GM23338 (cell line): ENCODE results near the gene CD80. TPM values are rescaled to one million over a fixed set of nuclear protein-coding genes. Genes with fewer than 3 reads are reported as not detected.

Experiments used
- ATAC-seq: fragments of 200-7000 bp; cut with Tn5 transposase; 3 replicates; pipeline ENCODE4 v1.9.1; 2020
- DNase-seq: peaks from one replicate; pipeline ENCODE4 v3.0.0-alpha.2; 2015; ENCODE audit warnings: low spot score
- H2AFZ ChIP-seq: fragments of 200-600 bp; sonication (generic); 2 replicates; pipeline ENCODE4 v1.8.0; 2016; ENCODE audit warnings: antibody characterized with exemption, mild to moderate bottlenecking, moderate library complexity
- H3F3A ChIP-seq: fragments of 200-600 bp; sonication (generic); replicated peaks from 2 replicates; pipeline ENCODE4 v1.8.0; 2017; ENCODE audit warnings: antibody characterized with exemption, mixed run types, low read depth
- H3K27ac ChIP-seq: fragments of 200-600 bp; sonication (generic); 2 replicates; pipeline ENCODE4 v1.6.1; 2016; ENCODE audit warnings: low read depth
- H3K27me3 ChIP-seq: fragments of 200-600 bp; sonication (generic); 2 replicates; pipeline ENCODE4 v1.8.0; 2016; ENCODE audit warnings: mild to moderate bottlenecking, mixed run types, moderate library complexity; ENCODE audit not compliant: insufficient read depth
- H3K36me3 ChIP-seq: fragments of 200-600 bp; sonication (generic); 2 replicates; pipeline ENCODE4 v1.8.0; 2016; ENCODE audit warnings: mild to moderate bottlenecking; ENCODE audit not compliant: insufficient read depth
- H3K4me1 ChIP-seq: fragments of 200-600 bp; sonication (generic); 2 replicates; pipeline ENCODE4 v1.8.0; 2016; ENCODE audit warnings: mild to moderate bottlenecking, moderate library complexity; ENCODE audit not compliant: insufficient read depth
- H3K4me2 ChIP-seq: fragments of 200-600 bp; sonication (generic); 2 replicates; pipeline ENCODE4 v1.7.1; 2017; ENCODE audit warnings: mixed run types
- H3K4me3 ChIP-seq: fragments of 200-600 bp; sonication (generic); 2 replicates; pipeline ENCODE4 v1.6.1; 2016; ENCODE audit warnings: mixed run types
- H3K79me2 ChIP-seq: fragments of 200-600 bp; sonication (generic); replicated peaks from 2 replicates; pipeline ENCODE4 v1.8.0; 2017; ENCODE audit warnings: mild to moderate bottlenecking; ENCODE audit not compliant: insufficient read depth
- H3K9me2 ChIP-seq: fragments of 200-600 bp; sonication (generic); 2 replicates; pipeline ENCODE4 v1.8.0; 2017; ENCODE audit not compliant: insufficient read depth
- H4K20me1 ChIP-seq: fragments of 200-600 bp; sonication (generic); replicated peaks from 2 replicates; pipeline ENCODE4 v1.8.0; 2017; ENCODE audit warnings: mild to moderate bottlenecking; ENCODE audit not compliant: insufficient read depth
- H3K27ac Mint-ChIP-seq: 2 replicates; pipeline ENCODE4 v1.8.0; 2020; ENCODE audit warnings: inconsistent platforms, mild to moderate bottlenecking, moderate library complexity, mixed read lengths
- H3K27me3 Mint-ChIP-seq: 3 replicates; pipeline ENCODE4 v1.8.0; 2022; ENCODE audit warnings: low read depth, mild to moderate bottlenecking, moderate library complexity, mixed read lengths, inconsistent platforms; ENCODE audit not compliant: insufficient read depth, poor library complexity
- H3K36me3 Mint-ChIP-seq: 3 replicates; pipeline ENCODE4 v1.8.0; 2021; ENCODE audit warnings: low read depth, mild to moderate bottlenecking, inconsistent platforms, moderate library complexity, mixed read lengths
- H3K4me1 Mint-ChIP-seq: 3 replicates; pipeline ENCODE4 v1.8.0; 2020; ENCODE audit warnings: mild to moderate bottlenecking, inconsistent platforms, mixed read lengths
- H3K4me3 Mint-ChIP-seq: 3 replicates; pipeline ENCODE4 v1.8.0; 2021; ENCODE audit warnings: moderate library complexity, mild to moderate bottlenecking, inconsistent platforms, mixed read lengths
- H3K9me3 Mint-ChIP-seq: 3 replicates; pipeline ENCODE4 v1.8.0; 2020; ENCODE audit warnings: moderate library complexity, mild to moderate bottlenecking, inconsistent platforms, mixed read lengths
- CREB1 ChIP-seq: fragments of 250-450 bp; sonication (Bioruptor Pico); IDR thresholded peaks from 2 replicates; pipeline ENCODE4 v1.5.0; 2020; ENCODE audit warnings: low read depth, mild to moderate bottlenecking, moderate library complexity
- EZH2phosphoT487 ChIP-seq: fragments of 200-600 bp; sonication (generic); IDR thresholded peaks from one replicate; pipeline ENCODE4 v1.8.1; 2018; ENCODE audit warnings: antibody characterized with exemption; ENCODE audit not compliant: unreplicated experiment
- STAT1 ChIP-seq: IDR thresholded peaks from one replicate; pipeline ENCODE4 v1.6.1; 2016; ENCODE audit warnings: antibody characterized with exemption; ENCODE audit not compliant: unreplicated experiment
- ZNF114 ChIP-seq: fragments of 250-450 bp; sonication (Bioruptor Pico); IDR thresholded peaks from 2 replicates; pipeline ENCODE4 v1.5.0; 2020; ENCODE audit warnings: mild to moderate bottlenecking, moderate library complexity
- polyA plus RNA-seq: library from polyadenylated mRNA; unstranded; fragments of >200 nt; fragmentation: Nextera tagmentation; extraction: Ambion mirVana; gene quantifications from 2 replicates; pipeline ENCODE4 v1.2.1, GENCODE V29; 2016
- total RNA-seq: library from RNA; depleted of rRNA; stranded (reverse); fragments of >200 nt; shearing (Covaris generic); gene quantifications from 2 replicates; pipeline ENCODE4 v1.2.3, GENCODE V29; 2014
- TF ChIP-seq, protein P1 (sequence below): fragments of 250-450 bp; sonication (Bioruptor Pico); IDR thresholded peaks from 2 replicates; pipeline ENCODE4 v1.5.0; 2020; ENCODE audit warnings: mild to moderate bottlenecking, moderate library complexity
- TF ChIP-seq, protein P2 (sequence below), 2 experiments: fragments of 200-600 bp in 1 of 2; sonication (generic) in 1 of 2; conservative IDR thresholded peaks; 2 replicates each; pipeline versions ENCODE4 v1.5.1 to v1.6.1; 2016 to 2017; ENCODE audit warnings: antibody characterized with exemption in 2 of 2, low read depth in 2 of 2, mild to moderate bottlenecking in 2 of 2, moderate library complexity in 1 of 2
- TF ChIP-seq, protein P3 (sequence below): IDR thresholded peaks from 2 replicates; pipeline ENCODE4 v1.6.1; 2016; ENCODE audit warnings: antibody characterized with exemption
- TF ChIP-seq, protein P4 (sequence below): IDR thresholded peaks from one replicate; pipeline ENCODE4 v1.6.1; 2018; ENCODE audit warnings: antibody characterized with exemption; ENCODE audit not compliant: unreplicated experiment

Gene CD80
- total and polyA plus RNA-seq, 2 experiments from 2014 or later: not detected

DNA sequence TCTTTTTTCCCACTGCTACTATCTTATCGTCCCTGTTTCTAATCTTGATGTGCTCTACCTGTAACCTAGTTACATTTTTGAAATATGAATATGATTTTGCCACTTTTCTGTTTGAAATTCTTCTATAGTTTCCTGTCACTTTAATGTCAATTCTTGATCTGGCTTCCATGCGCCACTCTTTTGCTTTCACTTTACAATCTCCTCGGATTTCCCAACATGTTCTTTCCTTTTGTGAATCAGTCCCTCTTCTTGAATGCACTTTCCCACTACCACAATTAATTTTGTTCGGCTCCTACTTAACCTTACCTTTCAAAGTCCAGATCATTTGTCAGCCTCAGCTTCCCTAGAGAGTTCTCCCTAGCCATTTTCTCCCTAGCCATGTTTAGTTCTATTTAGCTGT, 52.8 kb downstream of the CD80 start (continued):
- TF ChIP-seq, protein P1, sequence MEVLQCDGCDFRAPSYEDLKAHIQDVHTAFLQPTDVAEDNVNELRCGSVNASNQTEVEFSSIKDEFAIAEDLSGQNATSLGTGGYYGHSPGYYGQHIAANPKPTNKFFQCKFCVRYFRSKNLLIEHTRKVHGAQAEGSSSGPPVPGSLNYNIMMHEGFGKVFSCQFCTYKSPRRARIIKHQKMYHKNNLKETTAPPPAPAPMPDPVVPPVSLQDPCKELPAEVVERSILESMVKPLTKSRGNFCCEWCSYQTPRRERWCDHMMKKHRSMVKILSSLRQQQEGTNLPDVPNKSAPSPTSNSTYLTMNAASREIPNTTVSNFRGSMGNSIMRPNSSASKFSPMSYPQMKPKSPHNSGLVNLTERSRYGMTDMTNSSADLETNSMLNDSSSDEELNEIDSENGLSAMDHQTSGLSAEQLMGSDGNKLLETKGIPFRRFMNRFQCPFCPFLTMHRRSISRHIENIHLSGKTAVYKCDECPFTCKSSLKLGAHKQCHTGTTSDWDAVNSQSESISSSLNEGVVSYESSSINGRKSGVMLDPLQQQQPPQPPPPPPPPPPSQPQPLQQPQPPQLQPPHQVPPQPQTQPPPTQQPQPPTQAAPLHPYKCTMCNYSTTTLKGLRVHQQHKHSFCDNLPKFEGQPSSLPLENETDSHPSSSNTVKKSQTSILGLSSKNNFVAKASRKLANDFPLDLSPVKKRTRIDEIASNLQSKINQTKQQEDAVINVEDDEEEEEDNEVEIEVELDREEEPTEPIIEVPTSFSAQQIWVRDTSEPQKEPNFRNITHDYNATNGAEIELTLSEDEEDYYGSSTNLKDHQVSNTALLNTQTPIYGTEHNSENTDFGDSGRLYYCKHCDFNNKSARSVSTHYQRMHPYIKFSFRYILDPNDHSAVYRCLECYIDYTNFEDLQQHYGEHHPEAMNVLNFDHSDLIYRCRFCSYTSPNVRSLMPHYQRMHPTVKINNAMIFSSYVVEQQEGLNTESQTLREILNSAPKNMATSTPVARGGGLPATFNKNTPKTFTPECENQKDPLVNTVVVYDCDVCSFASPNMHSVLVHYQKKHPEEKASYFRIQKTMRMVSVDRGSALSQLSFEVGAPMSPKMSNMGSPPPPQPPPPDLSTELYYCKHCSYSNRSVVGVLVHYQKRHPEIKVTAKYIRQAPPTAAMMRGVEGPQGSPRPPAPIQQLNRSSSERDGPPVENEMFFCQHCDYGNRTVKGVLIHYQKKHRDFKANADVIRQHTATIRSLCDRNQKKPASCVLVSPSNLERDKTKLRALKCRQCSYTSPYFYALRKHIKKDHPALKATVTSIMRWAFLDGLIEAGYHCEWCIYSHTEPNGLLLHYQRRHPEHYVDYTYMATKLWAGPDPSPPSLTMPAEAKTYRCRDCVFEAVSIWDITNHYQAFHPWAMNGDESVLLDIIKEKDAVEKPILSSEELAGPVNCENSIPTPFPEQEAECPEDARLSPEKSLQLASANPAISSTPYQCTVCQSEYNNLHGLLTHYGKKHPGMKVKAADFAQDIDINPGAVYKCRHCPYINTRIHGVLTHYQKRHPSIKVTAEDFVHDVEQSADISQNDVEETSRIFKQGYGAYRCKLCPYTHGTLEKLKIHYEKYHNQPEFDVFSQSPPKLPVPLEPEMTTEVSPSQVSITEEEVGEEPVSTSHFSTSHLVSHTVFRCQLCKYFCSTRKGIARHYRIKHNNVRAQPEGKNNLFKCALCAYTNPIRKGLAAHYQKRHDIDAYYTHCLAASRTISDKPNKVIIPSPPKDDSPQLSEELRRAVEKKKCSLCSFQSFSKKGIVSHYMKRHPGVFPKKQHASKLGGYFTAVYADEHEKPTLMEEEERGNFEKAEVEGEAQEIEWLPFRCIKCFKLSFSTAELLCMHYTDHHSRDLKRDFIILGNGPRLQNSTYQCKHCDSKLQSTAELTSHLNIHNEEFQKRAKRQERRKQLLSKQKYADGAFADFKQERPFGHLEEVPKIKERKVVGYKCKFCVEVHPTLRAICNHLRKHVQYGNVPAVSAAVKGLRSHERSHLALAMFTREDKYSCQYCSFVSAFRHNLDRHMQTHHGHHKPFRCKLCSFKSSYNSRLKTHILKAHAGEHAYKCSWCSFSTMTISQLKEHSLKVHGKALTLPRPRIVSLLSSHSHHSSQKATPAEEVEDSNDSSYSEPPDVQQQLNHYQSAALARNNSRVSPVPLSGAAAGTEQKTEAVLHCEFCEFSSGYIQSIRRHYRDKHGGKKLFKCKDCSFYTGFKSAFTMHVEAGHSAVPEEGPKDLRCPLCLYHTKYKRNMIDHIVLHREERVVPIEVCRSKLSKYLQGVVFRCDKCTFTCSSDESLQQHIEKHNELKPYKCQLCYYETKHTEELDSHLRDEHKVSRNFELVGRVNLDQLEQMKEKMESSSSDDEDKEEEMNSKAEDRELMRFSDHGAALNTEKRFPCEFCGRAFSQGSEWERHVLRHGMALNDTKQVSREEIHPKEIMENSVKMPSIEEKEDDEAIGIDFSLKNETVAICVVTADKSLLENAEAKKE (CRISPR knock-in tag): no peak
- TF ChIP-seq, protein P2, sequence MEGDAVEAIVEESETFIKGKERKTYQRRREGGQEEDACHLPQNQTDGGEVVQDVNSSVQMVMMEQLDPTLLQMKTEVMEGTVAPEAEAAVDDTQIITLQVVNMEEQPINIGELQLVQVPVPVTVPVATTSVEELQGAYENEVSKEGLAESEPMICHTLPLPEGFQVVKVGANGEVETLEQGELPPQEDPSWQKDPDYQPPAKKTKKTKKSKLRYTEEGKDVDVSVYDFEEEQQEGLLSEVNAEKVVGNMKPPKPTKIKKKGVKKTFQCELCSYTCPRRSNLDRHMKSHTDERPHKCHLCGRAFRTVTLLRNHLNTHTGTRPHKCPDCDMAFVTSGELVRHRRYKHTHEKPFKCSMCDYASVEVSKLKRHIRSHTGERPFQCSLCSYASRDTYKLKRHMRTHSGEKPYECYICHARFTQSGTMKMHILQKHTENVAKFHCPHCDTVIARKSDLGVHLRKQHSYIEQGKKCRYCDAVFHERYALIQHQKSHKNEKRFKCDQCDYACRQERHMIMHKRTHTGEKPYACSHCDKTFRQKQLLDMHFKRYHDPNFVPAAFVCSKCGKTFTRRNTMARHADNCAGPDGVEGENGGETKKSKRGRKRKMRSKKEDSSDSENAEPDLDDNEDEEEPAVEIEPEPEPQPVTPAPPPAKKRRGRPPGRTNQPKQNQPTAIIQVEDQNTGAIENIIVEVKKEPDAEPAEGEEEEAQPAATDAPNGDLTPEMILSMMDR (conservative IDR thresholded peaks at IDR 0.05; ENCODE audit: low read depth in 2 of 2): no peak
- TF ChIP-seq STAT1 (no peak), ZNF114 (no peak), EZH2phosphoT487 (no peak)
- TF ChIP-seq, protein P3, sequence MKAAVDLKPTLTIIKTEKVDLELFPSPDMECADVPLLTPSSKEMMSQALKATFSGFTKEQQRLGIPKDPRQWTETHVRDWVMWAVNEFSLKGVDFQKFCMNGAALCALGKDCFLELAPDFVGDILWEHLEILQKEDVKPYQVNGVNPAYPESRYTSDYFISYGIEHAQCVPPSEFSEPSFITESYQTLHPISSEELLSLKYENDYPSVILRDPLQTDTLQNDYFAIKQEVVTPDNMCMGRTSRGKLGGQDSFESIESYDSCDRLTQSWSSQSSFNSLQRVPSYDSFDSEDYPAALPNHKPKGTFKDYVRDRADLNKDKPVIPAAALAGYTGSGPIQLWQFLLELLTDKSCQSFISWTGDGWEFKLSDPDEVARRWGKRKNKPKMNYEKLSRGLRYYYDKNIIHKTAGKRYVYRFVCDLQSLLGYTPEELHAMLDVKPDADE: no peak

DNA sequence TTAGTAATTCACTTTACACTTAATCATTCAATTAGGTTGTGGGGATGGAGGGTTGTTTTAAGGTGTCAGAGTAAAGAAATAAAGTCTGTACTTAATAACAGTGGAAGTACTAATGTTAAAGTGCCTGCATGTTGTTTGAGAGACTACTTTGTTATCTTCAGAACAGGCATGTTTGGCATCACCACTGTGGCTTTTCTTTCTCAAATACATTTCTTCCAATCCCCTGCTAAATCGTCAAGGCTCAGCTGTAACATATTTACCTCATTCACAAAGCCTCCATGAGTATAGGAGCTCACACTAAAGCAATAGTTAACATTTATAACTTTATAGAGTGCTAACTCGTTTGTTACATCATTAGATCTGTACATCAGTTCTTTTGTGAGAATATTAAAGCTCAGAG, 58.5 kb downstream of the CD80 start:
- H3K4me3 Mint-ChIP-seq: no peak overlapping the region
- H3K4me1 Mint-ChIP-seq: peaks cover 10% of the 10 kb centered on the region
- Histone ChIP-seq H3F3A (0 out of 2 replicates have a peak, but pooled peaks cover 5% of the 10 kb centered on the region), H3K4me1 (peaks cover 14% of the 10 kb centered on the region), H3K27ac (no peak overlapping the region), H3K79me2 (peaks cover 34% of the 10 kb centered on the region), H2AFZ (no peak overlapping the region), H4K20me1 (0 out of 2 replicates have a peak, but pooled peaks cover 4% of the 10 kb centered on the region), H3K9me2 (no peaks in the 10 kb centered on the region), H3K4me3 (peak overlapping the region; percentile 94; the same call in 1 of the 2 replicates), H3K27me3 (no peaks in the 10 kb centered on the region), H3K36me3 (peaks cover 25% of the 10 kb centered on the region; the same call in 1 of the 2 replicates), H3K4me2 (no peak overlapping the region)
- DNase-seq (no peak), ATAC-seq (no peak)
- TF ChIP-seq, protein P4, sequence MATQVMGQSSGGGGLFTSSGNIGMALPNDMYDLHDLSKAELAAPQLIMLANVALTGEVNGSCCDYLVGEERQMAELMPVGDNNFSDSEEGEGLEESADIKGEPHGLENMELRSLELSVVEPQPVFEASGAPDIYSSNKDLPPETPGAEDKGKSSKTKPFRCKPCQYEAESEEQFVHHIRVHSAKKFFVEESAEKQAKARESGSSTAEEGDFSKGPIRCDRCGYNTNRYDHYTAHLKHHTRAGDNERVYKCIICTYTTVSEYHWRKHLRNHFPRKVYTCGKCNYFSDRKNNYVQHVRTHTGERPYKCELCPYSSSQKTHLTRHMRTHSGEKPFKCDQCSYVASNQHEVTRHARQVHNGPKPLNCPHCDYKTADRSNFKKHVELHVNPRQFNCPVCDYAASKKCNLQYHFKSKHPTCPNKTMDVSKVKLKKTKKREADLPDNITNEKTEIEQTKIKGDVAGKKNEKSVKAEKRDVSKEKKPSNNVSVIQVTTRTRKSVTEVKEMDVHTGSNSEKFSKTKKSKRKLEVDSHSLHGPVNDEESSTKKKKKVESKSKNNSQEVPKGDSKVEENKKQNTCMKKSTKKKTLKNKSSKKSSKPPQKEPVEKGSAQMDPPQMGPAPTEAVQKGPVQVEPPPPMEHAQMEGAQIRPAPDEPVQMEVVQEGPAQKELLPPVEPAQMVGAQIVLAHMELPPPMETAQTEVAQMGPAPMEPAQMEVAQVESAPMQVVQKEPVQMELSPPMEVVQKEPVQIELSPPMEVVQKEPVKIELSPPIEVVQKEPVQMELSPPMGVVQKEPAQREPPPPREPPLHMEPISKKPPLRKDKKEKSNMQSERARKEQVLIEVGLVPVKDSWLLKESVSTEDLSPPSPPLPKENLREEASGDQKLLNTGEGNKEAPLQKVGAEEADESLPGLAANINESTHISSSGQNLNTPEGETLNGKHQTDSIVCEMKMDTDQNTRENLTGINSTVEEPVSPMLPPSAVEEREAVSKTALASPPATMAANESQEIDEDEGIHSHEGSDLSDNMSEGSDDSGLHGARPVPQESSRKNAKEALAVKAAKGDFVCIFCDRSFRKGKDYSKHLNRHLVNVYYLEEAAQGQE: no peak
- TF ChIP-seq, protein P2 (conservative IDR thresholded peaks at IDR 0.05; ENCODE audit: low read depth in 2 of 2): no peak
- no peak for TF ChIP-seq CREB1
- TF ChIP-seq EZH2phosphoT487: no peak
- H3K27me3 Mint-ChIP-seq: no peaks in the 10 kb centered on the region
- H3K36me3 Mint-ChIP-seq: peaks cover 34% of the 10 kb centered on the region
- H3K27ac Mint-ChIP-seq: no peak overlapping the region
- H3K9me3 Mint-ChIP-seq: no peaks in the 10 kb centered on the region; the same call in 2 of the 3 replicates
